HepG2 (cell line): ENCODE data around the gene PTRHD1. TPM values are rescaled to one million over a fixed set of nuclear protein-coding genes. Genes with fewer than 3 reads are reported as not detected.

Experiments used
- ELF3 ChIP-seq: IDR thresholded peaks from 2 replicates; pipeline ENCODE4 v1.6.1; 2016; ENCODE audit warnings: missing genetic modification reagents, missing compliant biosample characterization
- GMEB2 ChIP-seq: IDR thresholded peaks from 2 replicates; pipeline ENCODE4 v1.6.1; 2016; ENCODE audit warnings: missing biosample characterization, missing genetic modification reagents, low read depth
- HNF1B ChIP-seq: sonication (generic); formaldehyde crosslinking; IDR thresholded peaks from 2 replicates; pipeline ENCODE4 v1.5.1; 2020; ENCODE audit warnings: mild to moderate bottlenecking, moderate library complexity, missing genetic modification reagents
- KLF15 ChIP-seq: sonication (generic); formaldehyde crosslinking; IDR thresholded peaks from 2 replicates; pipeline ENCODE4 v1.8.1; 2023; ENCODE audit warnings: borderline replicate concordance, mild to moderate bottlenecking, inconsistent platforms, missing genetic modification reagents, mixed read lengths
- NCOA2 ChIP-seq: sonication (generic); formaldehyde crosslinking; IDR thresholded peaks from 2 replicates; pipeline ENCODE4 v1.8.0; 2022; ENCODE audit warnings: inconsistent platforms
- NFKBIZ ChIP-seq: IDR thresholded peaks from 2 replicates; pipeline ENCODE4 v1.6.1; 2018; ENCODE audit warnings: missing genetic modification reagents, missing compliant biosample characterization
- NKX3-1 ChIP-seq: sonication (generic); formaldehyde crosslinking; IDR thresholded peaks from 2 replicates; pipeline ENCODE4 v1.5.0; 2020; ENCODE audit warnings: missing genetic modification reagents
- PITX1 ChIP-seq: sonication (generic); formaldehyde crosslinking; IDR thresholded peaks from 2 replicates; pipeline ENCODE4 v1.5.1; 2020; ENCODE audit warnings: mild to moderate bottlenecking, missing genetic modification reagents
- SMAD1 ChIP-seq: sonication (generic); formaldehyde crosslinking; IDR thresholded peaks from 2 replicates; pipeline ENCODE4 v1.4.0; 2020; ENCODE audit warnings: missing genetic modification reagents, low read depth, mild to moderate bottlenecking, borderline replicate concordance
- SOX5 ChIP-seq: IDR thresholded peaks from 2 replicates; pipeline ENCODE4 v1.6.1; 2016; ENCODE audit warnings: borderline replicate concordance
- SP1 ChIP-seq, 2 experiments: fragments of 450-650 bp in 1 of 2; sonication (generic) in 1 of 2; formaldehyde crosslinking in 1 of 2; IDR thresholded peaks; 2 replicates each; pipeline versions ENCODE4 v1.4.0 to v1.6.1; 2016 to 2020; ENCODE audit warnings: missing genetic modification reagents in 1 of 2
- TBL1XR1 ChIP-seq: fragments of 150-350 bp; IDR thresholded peaks from 2 replicates; pipeline ENCODE4 v1.6.1; 2014; ENCODE audit warnings: borderline replicate concordance, low read length; ENCODE audit not compliant: partially characterized antibody
- YEATS4 ChIP-seq: sonication (generic); formaldehyde crosslinking; IDR thresholded peaks from 2 replicates; pipeline ENCODE4 v1.4.0; 2020; ENCODE audit warnings: missing genetic modification reagents, borderline replicate concordance
- ZFP36L2 ChIP-seq: sonication (generic); formaldehyde crosslinking; IDR thresholded peaks from 2 replicates; pipeline ENCODE4 v1.4.0; 2020; ENCODE audit warnings: missing genetic modification reagents
- ZNF20 ChIP-seq: sonication (generic); formaldehyde crosslinking; IDR thresholded peaks from 2 replicates; pipeline ENCODE4 v1.4.0; 2020; ENCODE audit warnings: mild to moderate bottlenecking, moderate library complexity, missing genetic modification reagents
- ZNF230 ChIP-seq: sonication (generic); formaldehyde crosslinking; IDR thresholded peaks from 2 replicates; pipeline ENCODE4 v1.4.0; 2020; ENCODE audit warnings: mild to moderate bottlenecking, missing genetic modification reagents
- ZNF260 ChIP-seq: sonication (generic); formaldehyde crosslinking; IDR thresholded peaks from 2 replicates; pipeline ENCODE4 v1.4.0; 2020; ENCODE audit warnings: missing genetic modification reagents, low read depth, mild to moderate bottlenecking, borderline replicate concordance
- ZNF362 ChIP-seq: sonication (generic); formaldehyde crosslinking; IDR thresholded peaks from 2 replicates; pipeline ENCODE4 v1.4.0; 2020; ENCODE audit warnings: missing genetic modification reagents, mild to moderate bottlenecking, borderline replicate concordance
- ZNF614 ChIP-seq: IDR thresholded peaks from 2 replicates; pipeline ENCODE4 v1.6.1; 2018; ENCODE audit warnings: missing biosample characterization, missing genetic modification reagents, inconsistent platforms, borderline replicate concordance
- ZNF619 ChIP-seq: sonication (generic); formaldehyde crosslinking; IDR thresholded peaks from 2 replicates; pipeline ENCODE4 v1.4.0; 2020; ENCODE audit warnings: mild to moderate bottlenecking, missing genetic modification reagents
- ZNF768 ChIP-seq: sonication (generic); formaldehyde crosslinking; IDR thresholded peaks from 2 replicates; pipeline ENCODE4 v1.4.0; 2020; ENCODE audit warnings: missing genetic modification reagents
- ZNF780A ChIP-seq: sonication (generic); formaldehyde crosslinking; IDR thresholded peaks from 2 replicates; pipeline ENCODE4 v1.8.0; 2022; ENCODE audit warnings: mild to moderate bottlenecking, missing genetic modification reagents, moderate library complexity
- ZNF782 ChIP-seq: sonication (generic); formaldehyde crosslinking; IDR thresholded peaks from 2 replicates; pipeline ENCODE4 v1.4.0; 2020; ENCODE audit warnings: missing genetic modification reagents, mild to moderate bottlenecking, borderline replicate concordance
- ZNF788 ChIP-seq: sonication (generic); formaldehyde crosslinking; IDR thresholded peaks from 2 replicates; pipeline ENCODE4 v1.5.0; 2020; ENCODE audit warnings: mild to moderate bottlenecking, missing genetic modification reagents, borderline replicate concordance
- ZNF790 ChIP-seq: sonication (generic); formaldehyde crosslinking; IDR thresholded peaks from 2 replicates; pipeline ENCODE4 v1.8.0; 2022; ENCODE audit warnings: missing genetic modification reagents, mild to moderate bottlenecking, borderline replicate concordance
- polyA plus RNA-seq, 8 experiments: library from polyadenylated mRNA; depleted of rRNA in 3 of 8; stranded (reverse) in 7 of 8; unstranded in 1 of 8; fragments of >200 nt; fragmentation: Illumina TruSeq in 4 of 8; extraction: Trizol in 4 of 8; gene quantifications; 2 replicates each; pipeline versions ENCODE4 v1.2.1 to v1.2.3, GENCODE V29; 2011 to 2016; ENCODE audit warnings: low read depth in 4 of 8, missing spikeins in 1 of 8, mixed read lengths in 1 of 8; ENCODE audit not compliant: insufficient read depth in 1 of 8
- total RNA-seq, 5 experiments: library from RNA; depleted of rRNA; stranded (reverse); fragments of >200 nt; fragmentation: Illumina TruSeq; extraction: Trizol; gene quantifications; 2 replicates each; pipeline ENCODE4 v1.2.3, GENCODE V29; 2016; ENCODE audit warnings: low read depth in 1 of 5

Gene PTRHD1
- total and polyA plus RNA-seq, 2 of the 13 experiments (the other 11 are each of a cell fraction or from before 2014, with no cell fraction given), result 72.6 to 90.8 TPM

- no peak for TF ChIP-seq YEATS4
- TF ChIP-seq PITX1, result peak; percentile 15
- no peak for TF ChIP-seq ZFP36L2 (CRISPR knock-in tag)
- no peak for TF ChIP-seq GMEB2 (CRISPR knock-in tag)
- TF ChIP-seq ZNF614 (CRISPR knock-in tag), result no peak; the same call in 1 of the 2 replicates
- no peak for TF ChIP-seq ZNF20
- TF ChIP-seq ZNF780A (CRISPR knock-in tag), result peak; percentile 68; the same call in 1 of the 2 replicates
- TF ChIP-seq ZNF768 (CRISPR knock-in tag), result 0 out of 2 replicates have a peak, but pooled peaks have one; percentile 46
- TF ChIP-seq KLF15 (CRISPR knock-in tag), result no peak
- TF ChIP-seq SOX5, result 0 out of 2 replicates have a peak, but pooled peaks have one; percentile 49
- TF ChIP-seq ZNF790 (CRISPR knock-in tag), result 0 out of 2 replicates have a peak, but pooled peaks have one; percentile 57
- no peak; the same call in 1 of the 2 replicates for TF ChIP-seq ZNF362 (CRISPR knock-in tag)
- TF ChIP-seq ELF3 (CRISPR knock-in tag), result peak; percentile 44; the same call in 1 of the 2 replicates
- TF ChIP-seq ZNF782 (CRISPR knock-in tag), result 0 out of 2 replicates have a peak, but pooled peaks have one; percentile 46
- no peak for TF ChIP-seq ZNF260 (CRISPR knock-in tag)
- no peak for TF ChIP-seq NKX3-1
- no peak for TF ChIP-seq TBL1XR1
- TF ChIP-seq SP1 (IDR thresholded peaks at IDR 0.05), result no peak
- TF ChIP-seq SP1 (CRISPR knock-in tag; IDR thresholded peaks at IDR 0.05), result 0 out of 2 replicates have a peak, but pooled peaks have one; percentile 46
- peak; percentile 67; the same call in 1 of the 2 replicates for TF ChIP-seq SMAD1 (CRISPR knock-in tag)
- TF ChIP-seq ZNF230 (CRISPR knock-in tag), result peak; percentile 65; the same call in 1 of the 2 replicates
- 0 out of 2 replicates have a peak, but pooled peaks have one; percentile 39 for TF ChIP-seq NFKBIZ (CRISPR knock-in tag)
- TF ChIP-seq ZNF788 (CRISPR knock-in tag), result peak; percentile 53; the same call in 1 of the 2 replicates
- TF ChIP-seq HNF1B (CRISPR knock-in tag), result peak; percentile 49; the same call in 1 of the 2 replicates
- TF ChIP-seq NCOA2 (CRISPR knock-in tag), result 0 out of 2 replicates have a peak, but pooled peaks have one; percentile 32
- peak; percentile 96 for TF ChIP-seq ZNF619 (CRISPR knock-in tag)
These were observed 34.4 kb upstream of the PTRHD1 start (continued) for GRCh38 chr2:24827321-24828237.
